Liver (tissue), 9 donors: ENCODE data around the gene CD68. TPM values are rescaled to one million over a fixed set of nuclear protein-coding genes. Genes with fewer than 3 reads are reported as not detected.

Experiments used
- DNase-seq: peaks from one replicate; pipeline ENCODE4 v3.0.0-alpha.2; 2017; ENCODE audit warnings: low spot score
- H3K27ac ChIP-seq, 2 donors: one replicate each; pipeline ENCODE4 v1.7.0; 2013; ENCODE audit warnings: inconsistent platforms in 2 of 2, low read length in 2 of 2, control low read depth in 1 of 2, low read depth in 1 of 2, mild to moderate bottlenecking in 1 of 2
- H3K27me3 ChIP-seq, 4 donors: one replicate each; pipeline versions ENCODE4 v1.6.1 to v1.7.0; 2013; ENCODE audit warnings: low read length in 3 of 4, inconsistent platforms in 1 of 4, mild to moderate bottlenecking in 1 of 4, moderate library complexity in 1 of 4; ENCODE audit not compliant: control insufficient read depth in 4 of 4, insufficient read depth in 4 of 4
- H3K36me3 ChIP-seq, 4 donors: one replicate each; pipeline versions ENCODE4 v1.6.1 to v1.7.0; 2013; ENCODE audit warnings: low read length in 3 of 4, mild to moderate bottlenecking in 3 of 4, low read depth in 1 of 4, moderate library complexity in 1 of 4; ENCODE audit not compliant: control insufficient read depth in 4 of 4, insufficient read depth in 3 of 4
- H3K4me1 ChIP-seq, 4 donors: one replicate each; pipeline versions ENCODE4 v1.6.1 to v1.7.0; 2013; ENCODE audit warnings: low read length in 3 of 4, mild to moderate bottlenecking in 3 of 4, moderate library complexity in 1 of 4; ENCODE audit not compliant: control insufficient read depth in 4 of 4, insufficient read depth in 4 of 4
- H3K4me3 ChIP-seq, 3 donors: one replicate each; pipeline versions ENCODE4 v1.6.1 to v1.7.0; 2013; ENCODE audit warnings: low read length in 3 of 3, control low read depth in 1 of 3, low read depth in 1 of 3, mild to moderate bottlenecking in 1 of 3
- H3K9ac ChIP-seq, 2 donors: one replicate each; pipeline ENCODE4 v1.7.0; 2013; ENCODE audit warnings: low read length in 2 of 2, mild to moderate bottlenecking in 2 of 2, moderate library complexity in 2 of 2, control low read depth in 1 of 2, low read depth in 1 of 2
- H3K9me3 ChIP-seq, 4 donors: one replicate each; pipeline versions ENCODE4 v1.6.1 to v1.7.0; 2013; ENCODE audit warnings: low read length in 3 of 4; ENCODE audit not compliant: control insufficient read depth in 4 of 4
- ATF3 ChIP-seq: IDR thresholded peaks from 2 replicates; pipeline ENCODE4 v1.6.1; 2016; ENCODE audit warnings: antibody characterized with exemption
- EGR1 ChIP-seq, 2 donors: IDR thresholded peaks; 2 replicates each; pipeline ENCODE4 v1.6.1; 2016 to 2018; ENCODE audit warnings: antibody characterized with exemption in 2 of 2, low read depth in 2 of 2
- FOXA1 ChIP-seq: IDR thresholded peaks from 2 replicates; pipeline ENCODE4 v1.6.1; 2016; ENCODE audit warnings: antibody characterized with exemption
- GABPA ChIP-seq, 2 donors: IDR thresholded peaks in 1 of 2; conservative IDR thresholded peaks in 1 of 2; 2 replicates each; pipeline ENCODE4 v1.6.1; 2016; ENCODE audit warnings: antibody characterized with exemption in 2 of 2, mild to moderate bottlenecking in 1 of 2, moderate library complexity in 1 of 2
- HNF4A ChIP-seq, 2 donors: conservative IDR thresholded peaks; 2 replicates each; pipeline ENCODE4 v1.6.1; 2016; ENCODE audit warnings: antibody characterized with exemption in 2 of 2, mild to moderate bottlenecking in 2 of 2
- HNF4G ChIP-seq: IDR thresholded peaks from 2 replicates; pipeline ENCODE4 v1.6.1; 2016; ENCODE audit warnings: antibody characterized with exemption
- NR2F2 ChIP-seq: IDR thresholded peaks from 2 replicates; pipeline ENCODE4 v1.6.1; 2016; ENCODE audit warnings: antibody characterized with exemption
- RAD21 ChIP-seq, 2 donors: IDR thresholded peaks; 2 replicates each; pipeline ENCODE4 v1.6.1; 2016; ENCODE audit warnings: antibody characterized with exemption in 2 of 2, mild to moderate bottlenecking in 2 of 2
- YY1 ChIP-seq: IDR thresholded peaks from 2 replicates; pipeline ENCODE4 v1.6.1; 2016; ENCODE audit warnings: antibody characterized with exemption, mild to moderate bottlenecking
- ZBTB33 ChIP-seq: IDR thresholded peaks from 2 replicates; pipeline ENCODE4 v1.6.1; 2016; ENCODE audit warnings: antibody characterized with exemption
- WGBS: extraction: QIAGEN DNeasy Blood & Tissue Kit; methylation state at CpG from one replicate; pipeline ENCODE4 v1.1.7; 2013; 5-methylcytosine and 5-hydroxymethylcytosine counted together
- polyA plus RNA-seq, 2 donors: library from polyadenylated mRNA; stranded (reverse) in 1 of 2; unstranded in 1 of 2; fragments of 200-250 nt in 1 of 2; fragments of >200 nt in 1 of 2; fragmentation: Nextera tagmentation in 1 of 2; extraction: Ambion mirVana in 1 of 2; gene quantifications; one replicate each; pipeline versions ENCODE4 v1.2.1 to v1.2.3, GENCODE V29; 2013 to 2015
- total RNA-seq, 2 donors: library from RNA; depleted of rRNA; stranded (reverse); fragments of >200 nt; gene quantifications; one replicate each; pipeline ENCODE4 v1.2.3, GENCODE V29; 2014
- TF ChIP-seq, protein P1 (sequence below): IDR thresholded peaks from 2 replicates; pipeline ENCODE4 v1.6.1; 2016; ENCODE audit warnings: antibody characterized with exemption, mild to moderate bottlenecking
- TF ChIP-seq, protein P2 (sequence below): IDR thresholded peaks from 2 replicates; pipeline ENCODE4 v1.6.1; 2016; ENCODE audit warnings: antibody characterized with exemption
- TF ChIP-seq, protein P3 (sequence below): fragments of 150-350 bp; IDR thresholded peaks from 2 replicates; pipeline ENCODE4 v1.5.1; 2017; ENCODE audit warnings: improper control_type of control experiment, low read depth, low read length; ENCODE audit not compliant: missing input control
- donor health status: healthy.
- donor health status: healthy.
- donor health status: healthy.
- donor health status: healthy.
- donor health status: healthy.

CD68 gene
- total and polyA plus RNA-seq, 4 donors = 14.2 to 88.6 (median 33.1) TPM

DNA sequence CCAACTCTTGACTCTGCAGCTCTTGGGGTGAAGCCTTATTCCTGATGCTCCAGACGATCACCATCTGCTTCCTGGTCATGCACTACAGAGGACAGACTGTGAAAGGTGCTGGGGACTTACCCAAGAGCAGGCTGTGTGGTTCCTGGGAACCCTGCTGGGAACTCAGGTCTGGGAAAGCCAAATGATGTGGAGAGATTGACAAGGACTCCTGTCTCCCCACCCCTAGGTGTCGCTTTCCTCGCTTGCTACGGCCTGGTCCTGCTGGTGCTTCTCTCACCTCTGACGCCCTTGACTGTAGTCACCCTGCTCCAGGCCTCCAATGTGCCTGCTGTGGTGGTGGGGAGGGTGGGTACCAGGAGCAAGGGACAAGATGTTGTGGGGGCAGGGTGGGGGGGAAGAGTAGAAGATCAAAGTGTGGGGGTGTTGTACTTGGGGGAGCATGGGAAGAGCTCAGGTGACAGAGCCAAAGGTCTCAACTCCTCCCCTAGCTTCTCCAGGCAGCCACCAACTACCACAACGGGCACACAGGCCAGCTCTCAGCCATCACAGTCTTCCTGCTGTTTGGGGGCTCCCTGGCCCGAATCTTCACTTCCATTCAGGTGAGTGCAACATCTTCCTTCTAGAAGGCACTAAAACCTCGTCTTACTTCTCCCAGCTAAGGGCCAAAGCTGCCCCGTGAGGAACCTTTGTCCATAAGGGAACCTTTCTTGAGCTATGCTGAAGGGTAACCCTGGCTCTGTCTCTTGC is 7.4 kb downstream of the CD68 start:
- 74% methylated on average over 9 of the region's 9 CpGs for WGBS
- no peak overlapping the region for H3K9ac ChIP-seq
- H3K27ac ChIP-seq = no peak overlapping the region

GRCh38 chr17:7587420-7588151 is 8.1 kb downstream of the CD68 start:
- no peaks in the 10 kb centered on the region for H3K9me3 ChIP-seq
- peaks cover 14 to 31% (median 17%) of the 10 kb centered on the region in 4 donors for H3K36me3 ChIP-seq
- H3K4me3 ChIP-seq = no peak overlapping the region
- DNase-seq = no peak
- TF ChIP-seq GABPA (IDR thresholded peaks at IDR 0.05 in 1 of 2, conservative IDR thresholded peaks at IDR 0.05 in 1 of 2) (no peak), YY1 (no peak), FOXA1 (no peak), NR2F2 (no peak), ATF3 (no peak), EGR1 (IDR thresholded peaks at IDR 0.05; ENCODE audit: low read depth in 2 of 2) (no peak), RAD21 (IDR thresholded peaks at IDR 0.05) (no peak), HNF4G (no peak), ZBTB33 (no peak), HNF4A (conservative IDR thresholded peaks at IDR 0.05) (no peak)
- TF ChIP-seq, protein P1, sequence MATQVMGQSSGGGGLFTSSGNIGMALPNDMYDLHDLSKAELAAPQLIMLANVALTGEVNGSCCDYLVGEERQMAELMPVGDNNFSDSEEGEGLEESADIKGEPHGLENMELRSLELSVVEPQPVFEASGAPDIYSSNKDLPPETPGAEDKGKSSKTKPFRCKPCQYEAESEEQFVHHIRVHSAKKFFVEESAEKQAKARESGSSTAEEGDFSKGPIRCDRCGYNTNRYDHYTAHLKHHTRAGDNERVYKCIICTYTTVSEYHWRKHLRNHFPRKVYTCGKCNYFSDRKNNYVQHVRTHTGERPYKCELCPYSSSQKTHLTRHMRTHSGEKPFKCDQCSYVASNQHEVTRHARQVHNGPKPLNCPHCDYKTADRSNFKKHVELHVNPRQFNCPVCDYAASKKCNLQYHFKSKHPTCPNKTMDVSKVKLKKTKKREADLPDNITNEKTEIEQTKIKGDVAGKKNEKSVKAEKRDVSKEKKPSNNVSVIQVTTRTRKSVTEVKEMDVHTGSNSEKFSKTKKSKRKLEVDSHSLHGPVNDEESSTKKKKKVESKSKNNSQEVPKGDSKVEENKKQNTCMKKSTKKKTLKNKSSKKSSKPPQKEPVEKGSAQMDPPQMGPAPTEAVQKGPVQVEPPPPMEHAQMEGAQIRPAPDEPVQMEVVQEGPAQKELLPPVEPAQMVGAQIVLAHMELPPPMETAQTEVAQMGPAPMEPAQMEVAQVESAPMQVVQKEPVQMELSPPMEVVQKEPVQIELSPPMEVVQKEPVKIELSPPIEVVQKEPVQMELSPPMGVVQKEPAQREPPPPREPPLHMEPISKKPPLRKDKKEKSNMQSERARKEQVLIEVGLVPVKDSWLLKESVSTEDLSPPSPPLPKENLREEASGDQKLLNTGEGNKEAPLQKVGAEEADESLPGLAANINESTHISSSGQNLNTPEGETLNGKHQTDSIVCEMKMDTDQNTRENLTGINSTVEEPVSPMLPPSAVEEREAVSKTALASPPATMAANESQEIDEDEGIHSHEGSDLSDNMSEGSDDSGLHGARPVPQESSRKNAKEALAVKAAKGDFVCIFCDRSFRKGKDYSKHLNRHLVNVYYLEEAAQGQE = no peak
- TF ChIP-seq, protein P2, sequence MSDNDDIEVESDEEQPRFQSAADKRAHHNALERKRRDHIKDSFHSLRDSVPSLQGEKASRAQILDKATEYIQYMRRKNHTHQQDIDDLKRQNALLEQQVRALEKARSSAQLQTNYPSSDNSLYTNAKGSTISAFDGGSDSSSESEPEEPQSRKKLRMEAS = no peak
- TF ChIP-seq, protein P3, sequence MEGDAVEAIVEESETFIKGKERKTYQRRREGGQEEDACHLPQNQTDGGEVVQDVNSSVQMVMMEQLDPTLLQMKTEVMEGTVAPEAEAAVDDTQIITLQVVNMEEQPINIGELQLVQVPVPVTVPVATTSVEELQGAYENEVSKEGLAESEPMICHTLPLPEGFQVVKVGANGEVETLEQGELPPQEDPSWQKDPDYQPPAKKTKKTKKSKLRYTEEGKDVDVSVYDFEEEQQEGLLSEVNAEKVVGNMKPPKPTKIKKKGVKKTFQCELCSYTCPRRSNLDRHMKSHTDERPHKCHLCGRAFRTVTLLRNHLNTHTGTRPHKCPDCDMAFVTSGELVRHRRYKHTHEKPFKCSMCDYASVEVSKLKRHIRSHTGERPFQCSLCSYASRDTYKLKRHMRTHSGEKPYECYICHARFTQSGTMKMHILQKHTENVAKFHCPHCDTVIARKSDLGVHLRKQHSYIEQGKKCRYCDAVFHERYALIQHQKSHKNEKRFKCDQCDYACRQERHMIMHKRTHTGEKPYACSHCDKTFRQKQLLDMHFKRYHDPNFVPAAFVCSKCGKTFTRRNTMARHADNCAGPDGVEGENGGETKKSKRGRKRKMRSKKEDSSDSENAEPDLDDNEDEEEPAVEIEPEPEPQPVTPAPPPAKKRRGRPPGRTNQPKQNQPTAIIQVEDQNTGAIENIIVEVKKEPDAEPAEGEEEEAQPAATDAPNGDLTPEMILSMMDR = no peak
- WGBS = 87% methylated on average over 12 of the region's 12 CpGs
- H3K27me3 ChIP-seq = no peaks in the 10 kb centered on the region
- H3K9ac ChIP-seq = no peak overlapping the region
- peaks cover 3 to 23% (median 12%) of the 10 kb centered on the region in 4 donors for H3K4me1 ChIP-seq
- no peak overlapping the region for H3K27ac ChIP-seq

More for the DNA sequence above, 7.4 kb downstream of the CD68 start:
- peak; percentile 31 to 57 for TF ChIP-seq RAD21 (IDR thresholded peaks at IDR 0.05)
- no peak for TF ChIP-seq ATF3
- Histone ChIP-seq H3K9me3 (no peaks in the 10 kb centered on the region), H3K4me3 (no peak overlapping the region), H3K27me3 (no peaks in the 10 kb centered on the region), H3K36me3 (peaks cover 7 to 24% (median 10%) of the 10 kb centered on the region in 4 donors), H3K4me1 (peaks cover 5 to 30% (median 16%) of the 10 kb centered on the region in 4 donors)
- DNase-seq = peak; percentile 57
